SK-N-SH (cell line): ENCODE measurements around the gene EIF2B4. TPM values are rescaled to one million over a fixed set of nuclear protein-coding genes. Genes with fewer than 3 reads are reported as not detected.

Source experiments
- CTCF ChIA-PET: fragments of 300-600, 350-600 bp; formaldehyde crosslinking; extraction: SDS; loops from one replicate; lab custom pipeline; 2021; lab: Yijun Ruan, JAX
- POLR2A ChIA-PET: fragments of 350-600 bp; sonication (Branson Sonifier 250); formaldehyde crosslinking; extraction: SDS; loops from one replicate; lab custom pipeline; 2020; ENCODE audit warnings: antibody characterized with exemption, inconsistent platforms; lab: Yijun Ruan, JAX
- DNase-seq: peaks from one replicate; pipeline ENCODE4 v3.0.0; 2012
- H2AFZ ChIP-seq: fragments of 200-600 bp; sonication (generic); 2 replicates; pipeline ENCODE4 v1.8.1; 2016; ENCODE audit warnings: antibody characterized with exemption, mild to moderate bottlenecking, low read depth
- H3F3A ChIP-seq: fragments of 200-600 bp; sonication (generic); replicated peaks from 2 replicates; pipeline ENCODE3; 2016; ENCODE audit warnings: antibody characterized with exemption, mild to moderate bottlenecking; ENCODE audit not compliant: insufficient read depth
- H3K27ac ChIP-seq, 2 experiments: fragments of 200-500 bp in 1 of 2; fragments of 200-600 bp in 1 of 2; sonication (Bioruptor generic) in 1 of 2; sonication (generic), shearing (Covaris generic) in 1 of 2; 2 replicates each; pipeline versions ENCODE4 v1.5.1 to v1.6.1; 2014 to 2016; ENCODE audit warnings: low read depth in 2 of 2, inconsistent platforms in 1 of 2, low read length in 1 of 2, mild to moderate bottlenecking in 1 of 2, mixed read lengths in 1 of 2
- H3K27me3 ChIP-seq: fragments of 200-600 bp; sonication (generic), shearing (Covaris generic); 2 replicates; pipeline ENCODE4 v1.6.1; 2016; ENCODE audit warnings: mixed run types; ENCODE audit not compliant: insufficient read depth
- H3K36me3 ChIP-seq, 2 experiments: fragments of 200-500 bp in 1 of 2; fragments of 200-600 bp in 1 of 2; sonication (Bioruptor generic) in 1 of 2; sonication (generic) in 1 of 2; replicated peaks in 1 of 2; 2 replicates each; pipeline versions ENCODE3 to v1.5.1; 2014 to 2016; ENCODE audit warnings: low read length in 1 of 2, mild to moderate bottlenecking in 1 of 2; ENCODE audit not compliant: insufficient read depth in 2 of 2, control insufficient read depth in 1 of 2
- H3K4me1 ChIP-seq, 2 experiments: fragments of 200-500 bp in 1 of 2; fragments of 200-600 bp in 1 of 2; sonication (Bioruptor generic) in 1 of 2; sonication (generic), shearing (Covaris generic) in 1 of 2; 2 replicates each; pipeline versions ENCODE4 v1.5.1 to v1.6.1; 2014 to 2016; ENCODE audit warnings: low read depth in 1 of 2, low read length in 1 of 2, mixed run types in 1 of 2; ENCODE audit not compliant: insufficient read depth in 2 of 2, control insufficient read depth in 1 of 2
- H3K4me2 ChIP-seq: fragments of 200-600 bp; sonication (generic), shearing (Covaris generic); 2 replicates; pipeline ENCODE4 v1.6.1; 2017; ENCODE audit warnings: mixed run types
- H3K4me3 ChIP-seq, 2 experiments: fragments of 200-500 bp in 1 of 2; fragments of 200-600 bp in 1 of 2; sonication (Bioruptor generic) in 1 of 2; sonication (generic), shearing (Covaris generic) in 1 of 2; 2 replicates each; pipeline versions ENCODE4 v1.5.1 to v1.8.1; 2014 to 2016; ENCODE audit warnings: low read depth in 2 of 2, inconsistent platforms in 1 of 2, low read length in 1 of 2, mild to moderate bottlenecking in 1 of 2, mixed read lengths in 1 of 2, moderate library complexity in 1 of 2
- H3K79me2 ChIP-seq: fragments of 200-600 bp; sonication (generic); 2 replicates; pipeline ENCODE4 v1.8.1; 2017; ENCODE audit warnings: mild to moderate bottlenecking; ENCODE audit not compliant: insufficient read depth
- H3K9ac ChIP-seq: fragments of 200-600 bp; sonication (generic); 2 replicates; pipeline ENCODE4 v1.6.1; 2017; ENCODE audit warnings: mixed run types
- H3K9me2 ChIP-seq: fragments of 200-600 bp; sonication (generic); 2 replicates; pipeline ENCODE4 v1.6.1; 2017; ENCODE audit warnings: mixed run types
- H3K9me3 ChIP-seq: fragments of 200-600 bp; sonication (generic); 2 replicates; pipeline ENCODE4 v1.6.1; 2017; ENCODE audit warnings: mixed run types, mild to moderate bottlenecking, moderate library complexity
- H4K20me1 ChIP-seq: fragments of 200-600 bp; sonication (generic); 2 replicates; pipeline ENCODE4 v1.6.1; 2017; ENCODE audit warnings: mild to moderate bottlenecking, mixed run types; ENCODE audit not compliant: insufficient read depth
- ELF1 ChIP-seq: IDR thresholded peaks from 2 replicates; pipeline ENCODE4 v1.4.0; 2012
- FOXM1 ChIP-seq: IDR thresholded peaks from 2 replicates; pipeline ENCODE4 v1.4.0; 2012; ENCODE audit warnings: low read depth, mild to moderate bottlenecking
- GABPA ChIP-seq: IDR thresholded peaks from 2 replicates; pipeline ENCODE4 v1.4.0; 2012; ENCODE audit warnings: low read depth, mild to moderate bottlenecking
- GATA2 ChIP-seq: sonication (generic); formaldehyde crosslinking; IDR thresholded peaks from 2 replicates; pipeline ENCODE4 v1.5.0; 2020; ENCODE audit warnings: mild to moderate bottlenecking, missing genetic modification reagents
- PBX3 ChIP-seq: IDR thresholded peaks from 2 replicates; pipeline ENCODE4; 2012
- POLR2AphosphoS5 ChIP-seq: IDR thresholded peaks from 2 replicates; pipeline ENCODE4 v1.6.1; 2012; ENCODE audit warnings: low read depth, low read length
- RFX5 ChIP-seq: IDR thresholded peaks from 2 replicates; pipeline ENCODE4 v1.6.1; 2012; ENCODE audit warnings: mild to moderate bottlenecking, improper control_type of control experiment, low read length
- RXRA ChIP-seq: IDR thresholded peaks from 2 replicates; pipeline ENCODE4 v1.4.0; 2012; ENCODE audit warnings: low read depth, mild to moderate bottlenecking, borderline replicate concordance
- SMC3 ChIP-seq: IDR thresholded peaks from 2 replicates; pipeline ENCODE4 v1.6.1; 2012; ENCODE audit warnings: low read depth, low read length, improper control_type of control experiment
- TEAD4 ChIP-seq: IDR thresholded peaks from 2 replicates; pipeline ENCODE4 v1.4.0; 2012; ENCODE audit warnings: mild to moderate bottlenecking, borderline replicate concordance; ENCODE audit not compliant: insufficient read depth
- YY1 ChIP-seq: IDR thresholded peaks from 2 replicates; pipeline ENCODE4 v1.4.0; 2012; ENCODE audit warnings: low read depth, mild to moderate bottlenecking
- ZBTB33 ChIP-seq: IDR thresholded peaks from 2 replicates; pipeline ENCODE4 v1.4.0; 2012; ENCODE audit warnings: low read depth, borderline replicate concordance
- WGBS: methylation state at CpG from one replicate; pipeline ENCODE4 v1.1.6; 2017; ENCODE audit warnings: low lambda C conversion rate; 5-methylcytosine and 5-hydroxymethylcytosine counted together
- polyA plus RNA-seq, 3 experiments: library from polyadenylated mRNA; depleted of rRNA; stranded (reverse); fragments of >200 nt; gene quantifications; 2 replicates each; pipeline ENCODE4 v1.2.3, GENCODE V29; 2012

EIF2B4 gene
- polyA plus RNA-seq, 1 of the 3 experiments (the other 2 are of a cell fraction), result 51.7 TPM

- H3F3A ChIP-seq, result no peaks in the 10 kb centered on the region
- H2AFZ ChIP-seq, result no peak overlapping the region
- no peaks in the 10 kb centered on the region for H3K9me2 ChIP-seq
- POLR2A ChIA-PET, result interaction anchor here (0.6 to 1.8 kb wide), 3 partner anchors 8 to 36 kb away, joined by 3 to 11 read pairs (median 6); partner anchors contain the start of gene MPV17
- peaks cover 8% of the 10 kb centered on the region; the same call in 1 of the 2 replicates for H3K79me2 ChIP-seq
- H4K20me1 ChIP-seq, result no peaks in the 10 kb centered on the region
- TF ChIP-seq PBX3 (no peak), TEAD4 (no peak), FOXM1 (no peak), RXRA (no peak), RFX5 (no peak), GATA2 (CRISPR knock-in tag) (no peak), SMC3 (no peak), ZBTB33 (no peak), POLR2AphosphoS5 (no peak), ELF1 (no peak), GABPA (no peak), YY1 (no peak)
- H3K36me3 ChIP-seq, result peaks cover 5 to 19% of the 10 kb centered on the region in 2 experiments
- no peak overlapping the region for H3K27ac ChIP-seq
- CTCF ChIA-PET, result interaction anchor here (1.3 to 5.2 kb wide), 4 partner anchors 10 to 216 kb away, joined by 3 to 43 read pairs (median 6); no protein-coding TSS in a partner anchor
- no peak overlapping the region for H3K4me2 ChIP-seq
- DNase-seq, result no peak
- 92% methylated on average over 8 of the region's 9 CpGs for WGBS
- H3K9me3 ChIP-seq, result no peaks in the 10 kb centered on the region
- peaks cover 0 to 10% of the 10 kb centered on the region in 2 experiments; a peak in 1 of 4 replicates for H3K4me1 ChIP-seq
- H3K27me3 ChIP-seq, result no peaks in the 10 kb centered on the region
- no peak overlapping the region for H3K4me3 ChIP-seq
- H3K9ac ChIP-seq, result no peak overlapping the region
These were observed 55.4 kb downstream of the EIF2B4 start for GRCh38 chr2:27314709-27315108.

Other genes with a start within 250 kb of the EIF2B4 start
- 3.3 and 4.1 TPM in 2 replicates for gene ABHD1, start 246.5 kb downstream of the EIF2B4 start, polyA plus RNA-seq (2012; rRNA removed)
- gene PREB, start 235.7 kb downstream of the EIF2B4 start, polyA plus RNA-seq (2012; rRNA removed), result 47.9 and 51.3 TPM in 2 replicates
- gene PRR30, start 230.9 kb downstream of the EIF2B4 start, polyA plus RNA-seq (2012; rRNA removed), result not detected in 2 replicates
- not detected in 2 replicates for gene TCF23, start 221.3 kb downstream of the EIF2B4 start, polyA plus RNA-seq (2012; rRNA removed)
- gene ATRAID, start 158.3 kb downstream of the EIF2B4 start, polyA plus RNA-seq (2012; rRNA removed), result 289 and 366 TPM in 2 replicates
- 75.7 and 85.0 TPM in 2 replicates for gene SLC5A6, start 158.1 kb downstream of the EIF2B4 start, polyA plus RNA-seq (2012; rRNA removed)
- gene CAD, start 153.0 kb downstream of the EIF2B4 start, polyA plus RNA-seq (2012; rRNA removed), result 29.3 and 47.6 TPM in 2 replicates
- gene SLC30A3, start 107.3 kb downstream of the EIF2B4 start, polyA plus RNA-seq (2012; rRNA removed), result 0.68 and 1.1 TPM in 2 replicates
- 0.18 TPM in 1 of 2 replicates, not detected in the other for gene DNAJC5G, start 94.9 kb downstream of the EIF2B4 start, polyA plus RNA-seq (2012; rRNA removed)
- 0.28 and 0.36 TPM in 2 replicates for gene TRIM54, start 87.9 kb downstream of the EIF2B4 start, polyA plus RNA-seq (2012; rRNA removed)
- 2.8 and 2.9 TPM in 2 replicates for gene UCN, start 61.9 kb downstream of the EIF2B4 start, polyA plus RNA-seq (2012; rRNA removed)
- 255 and 265 TPM in 2 replicates for gene MPV17, start 47.2 kb downstream of the EIF2B4 start, polyA plus RNA-seq (2012; rRNA removed)
- 65.8 and 76.0 TPM in 2 replicates for gene GTF3C2, start 13.6 kb downstream of the EIF2B4 start, polyA plus RNA-seq (2012; rRNA removed)
- gene SNX17, start 278 bp upstream of the EIF2B4 start, polyA plus RNA-seq (2012; rRNA removed), result 128 and 145 TPM in 2 replicates
- gene ZNF513, start 10.4 kb upstream of the EIF2B4 start, polyA plus RNA-seq (2012; rRNA removed), result 53.8 and 63.7 TPM in 2 replicates
- gene PPM1G, start 39.3 kb upstream of the EIF2B4 start, polyA plus RNA-seq (2012; rRNA removed), result 99.7 and 113 TPM in 2 replicates
- gene NRBP1, start 58.3 kb upstream of the EIF2B4 start, polyA plus RNA-seq (2012; rRNA removed), result 182 and 227 TPM in 2 replicates
- 3.6 and 4.1 TPM in 2 replicates for gene KRTCAP3, start 72.0 kb upstream of the EIF2B4 start, polyA plus RNA-seq (2012; rRNA removed)
- gene IFT172, start 119.4 kb upstream of the EIF2B4 start, polyA plus RNA-seq (2012; rRNA removed), result 28.2 and 31.3 TPM in 2 replicates
- 26.5 and 27.0 TPM in 2 replicates for gene FNDC4, start 124.9 kb upstream of the EIF2B4 start, polyA plus RNA-seq (2012; rRNA removed)
- gene GCKR, start 126.5 kb upstream of the EIF2B4 start, polyA plus RNA-seq (2012; rRNA removed), result 0.18 and 0.67 TPM in 2 replicates
- 22.3 and 36.5 TPM in 2 replicates for gene ZNF512, start 212.7 kb upstream of the EIF2B4 start, polyA plus RNA-seq (2012; rRNA removed)